Measurements from ENCODE around the gene L3MBTL3.

GRCh38 chr6:130070792-130071191, 52.4 kb downstream of the L3MBTL3 start:
- no peak for TF ChIP-seq CTCF (conservative IDR thresholded peaks at IDR 0.05)
- TF ChIP-seq ZFX (IDR thresholded peaks at IDR 0.05) = no peak
